Hepatocyte (in vitro differentiated cells): Measurements from ENCODE around the gene VRTN. TPM values are rescaled to one million over a fixed set of nuclear protein-coding genes. Genes with fewer than 3 reads are reported as not detected.

Experiments used
- DNase-seq: peaks from one replicate; pipeline ENCODE4 v3.0.0-alpha.2; 2016; ENCODE audit warnings: low spot score
- H2AFZ ChIP-seq: fragments of 200-600 bp; sonication (generic); 2 replicates; pipeline ENCODE4 v1.6.0; 2016; ENCODE audit warnings: antibody characterized with exemption, mild to moderate bottlenecking
- H3K27ac ChIP-seq: fragments of 200-600 bp; sonication (generic); 2 replicates; pipeline ENCODE4 v1.5.1; 2016; ENCODE audit warnings: mild to moderate bottlenecking
- H3K27me3 ChIP-seq: fragments of 200-600 bp; sonication (generic); 2 replicates; pipeline ENCODE4 v1.6.1; 2016
- H3K36me3 ChIP-seq: fragments of 200-600 bp; sonication (generic); replicated peaks from 2 replicates; pipeline ENCODE4 v1.5.1; 2016; ENCODE audit warnings: low read depth; ENCODE audit not compliant: insufficient read depth
- H3K4me1 ChIP-seq: fragments of 200-600 bp; sonication (generic); 2 replicates; pipeline ENCODE4 v1.5.1; 2016; ENCODE audit warnings: mild to moderate bottlenecking, moderate library complexity; ENCODE audit not compliant: insufficient read depth
- H3K4me2 ChIP-seq: fragments of 200-600 bp; sonication (generic); 2 replicates; pipeline ENCODE4 v1.6.0; 2016
- H3K4me3 ChIP-seq: fragments of 200-600 bp; sonication (generic); 2 replicates; pipeline ENCODE4 v1.5.1; 2016; ENCODE audit warnings: mild to moderate bottlenecking
- H3K79me2 ChIP-seq: fragments of 200-600 bp; sonication (generic); 2 replicates; pipeline ENCODE4 v1.6.0; 2017; ENCODE audit warnings: mild to moderate bottlenecking
- H3K9me2 ChIP-seq: fragments of 200-600 bp; sonication (generic); replicated peaks from 2 replicates; pipeline ENCODE4 v1.6.0; 2017; ENCODE audit warnings: mild to moderate bottlenecking; ENCODE audit not compliant: insufficient read depth
- H3K9me3 ChIP-seq: fragments of 200-600 bp; sonication (generic); 2 replicates; pipeline ENCODE4 v1.5.1; 2016; ENCODE audit warnings: low read depth, mild to moderate bottlenecking
- H4K20me1 ChIP-seq: fragments of 200-600 bp; sonication (generic); 2 replicates; pipeline ENCODE4 v1.6.0; 2016; ENCODE audit warnings: mild to moderate bottlenecking; ENCODE audit not compliant: insufficient read depth, poor library complexity, severe bottlenecking
- CTCF ChIP-seq: fragments of 200-600 bp; sonication (generic); IDR thresholded peaks from 2 replicates; pipeline ENCODE4 v1.5.1; 2016; ENCODE audit warnings: antibody characterized with exemption, mild to moderate bottlenecking; ENCODE audit not compliant: poor library complexity
- EZH2 ChIP-seq: fragments of 200-600 bp; sonication (generic); IDR thresholded peaks from 2 replicates; pipeline ENCODE4 v1.6.1; 2016; ENCODE audit warnings: antibody characterized with exemption, mild to moderate bottlenecking, borderline replicate concordance
- EZH2phosphoT487 ChIP-seq: fragments of 200-600 bp; sonication (generic); IDR thresholded peaks from one replicate; pipeline ENCODE4 v1.6.1; 2018; ENCODE audit warnings: antibody characterized with exemption, mild to moderate bottlenecking, low read depth, moderate library complexity; ENCODE audit not compliant: unreplicated experiment, severe bottlenecking
- WGBS: methylation state at CpG from one replicate; pipeline ENCODE4 v1.1.6; 2016; ENCODE audit warnings: low lambda C conversion rate; ENCODE audit errors: missing lambda C conversion rate; 5-methylcytosine and 5-hydroxymethylcytosine counted together
- polyA plus RNA-seq: library from polyadenylated mRNA; unstranded; fragments of >200 nt; fragmentation: Nextera tagmentation; extraction: Ambion mirVana; gene quantifications from 2 replicates; pipeline ENCODE4 v1.2.1, GENCODE V29; 2016
- total RNA-seq: library from RNA; depleted of rRNA; stranded (reverse); fragments of >200 nt; gene quantifications from 2 replicates; pipeline ENCODE4 v1.2.3, GENCODE V29; 2014

Gene VRTN
- total and polyA plus RNA-seq, 2 experiments from 2014 or later, result 0.13 TPM; not detected in 1

GRCh38 chr14:74407801-74408154 lies 59.5 kb downstream of the VRTN start:
- no peaks in the 10 kb centered on the region for H4K20me1 ChIP-seq
- no peaks in the 10 kb centered on the region for H3K36me3 ChIP-seq
- H3K4me3 ChIP-seq, result no peak overlapping the region
- TF ChIP-seq CTCF (no peak), EZH2 (no peak), EZH2phosphoT487 (no peak)
- no peaks in the 10 kb centered on the region for H3K9me2 ChIP-seq
- H3K4me1 ChIP-seq, result no peaks in the 10 kb centered on the region
- no peak for DNase-seq
- H3K27ac ChIP-seq, result no peak overlapping the region
- H2AFZ ChIP-seq, result no peak overlapping the region
- peaks cover 10% of the 10 kb centered on the region for H3K27me3 ChIP-seq
- no peaks in the 10 kb centered on the region for H3K9me3 ChIP-seq
- WGBS, result 95% methylated on average over 5 of the region's 5 CpGs
- no peaks in the 10 kb centered on the region for H3K79me2 ChIP-seq
- no peak overlapping the region for H3K4me2 ChIP-seq

- Histone ChIP-seq H3K4me2 (no peak overlapping the region), H3K36me3 (no peaks in the 10 kb centered on the region), H3K4me1 (no peaks in the 10 kb centered on the region), H3K4me3 (no peak overlapping the region), H3K27ac (no peak overlapping the region), H3K27me3 (peaks cover 14% of the 10 kb centered on the region), H4K20me1 (no peaks in the 10 kb centered on the region), H2AFZ (no peak overlapping the region), H3K79me2 (no peaks in the 10 kb centered on the region), H3K9me2 (no peaks in the 10 kb centered on the region), H3K9me3 (no peaks in the 10 kb centered on the region)
- no peak for DNase-seq
- TF ChIP-seq EZH2phosphoT487, result no peak
- TF ChIP-seq EZH2, result no peak
- no peak for TF ChIP-seq CTCF
- 91% methylated on average over 3 of the region's 3 CpGs for WGBS
These were observed 60.6 kb downstream of the VRTN start for GRCh38 chr14:74408870-74409269.

GRCh38 chr14:74409441-74409840 lies 61.2 kb downstream of the VRTN start:
- H3K27ac ChIP-seq, result no peak overlapping the region
- H3K79me2 ChIP-seq, result no peaks in the 10 kb centered on the region
- 88% methylated on average over 6 of the region's 6 CpGs for WGBS
- no peaks in the 10 kb centered on the region for H3K9me2 ChIP-seq
- H3K4me2 ChIP-seq, result no peak overlapping the region
- H3K4me1 ChIP-seq, result no peaks in the 10 kb centered on the region
- no peaks in the 10 kb centered on the region for H3K9me3 ChIP-seq
- no peaks in the 10 kb centered on the region for H3K36me3 ChIP-seq
- TF ChIP-seq EZH2phosphoT487 (no peak), EZH2 (no peak), CTCF (no peak)
- H4K20me1 ChIP-seq, result no peaks in the 10 kb centered on the region
- no peak overlapping the region for H2AFZ ChIP-seq
- DNase-seq, result no peak
- H3K27me3 ChIP-seq, result peaks cover 20% of the 10 kb centered on the region
- H3K4me3 ChIP-seq, result no peak overlapping the region

Other genes starting within 250 kb of the VRTN start
- gene VSX2, start 109.0 kb upstream of the VRTN start, total RNA-seq, result not detected in 2 replicates
- not detected in 2 replicates for gene VSX2, start 109.0 kb upstream of the VRTN start, polyA plus RNA-seq
- gene ABCD4, start 45.5 kb upstream of the VRTN start, total RNA-seq, result 37.3 and 44.0 TPM in 2 replicates
- 71.9 and 80.7 TPM in 2 replicates for gene ABCD4, start 45.5 kb upstream of the VRTN start, polyA plus RNA-seq
- gene SYNDIG1L, start 77.7 kb downstream of the VRTN start, total RNA-seq, result not detected in 2 replicates
- 0.40 TPM in 1 of 2 replicates, not detected in the other for gene SYNDIG1L, start 77.7 kb downstream of the VRTN start, polyA plus RNA-seq
- 1,339 and 1,684 TPM in 2 replicates for gene NPC2, start 144.8 kb downstream of the VRTN start, total RNA-seq
- gene NPC2, start 144.8 kb downstream of the VRTN start, polyA plus RNA-seq, result 585 and 602 TPM in 2 replicates
- gene ISCA2, start 145.3 kb downstream of the VRTN start, total RNA-seq, result 17.4 and 21.5 TPM in 2 replicates
- gene ISCA2, start 145.3 kb downstream of the VRTN start, polyA plus RNA-seq, result 80.2 and 80.3 TPM in 2 replicates